Measurements from ENCODE around the gene PRDM1.
A peak's percentile ranks its signal among the peaks of the same experiment; 100 is the strongest.
"Not testable (repeated sequence)": the region's sequence is repeated elsewhere in the genome, so short reads cannot be mapped to it uniquely, and the experiment has no call there.

The PRDM1 gene

GRCh38 chr6:106134906-106135634 lies 48.9 kb downstream of the PRDM1 start:
- peak; percentile 61 for DNase-seq (ENCODE audit: insufficient read length, low spot score)
- no peak for FAIRE-seq

- no peak for DNase-seq (ENCODE audit: insufficient read length, low spot score)
- no peak for FAIRE-seq
Observed at GRCh38 chr6:106135911-106136571, 49.9 kb downstream of the PRDM1 start.

GRCh38 chr6:106136845-106137244 lies 50.7 kb downstream of the PRDM1 start:
- no peak for FAIRE-seq

GRCh38 chr6:106138151-106138550 lies 52.0 kb downstream of the PRDM1 start:
- FAIRE-seq, result no peak

More at GRCh38 chr6:106136845-106137244, 50.7 kb downstream of the PRDM1 start:
- DNase-seq (ENCODE audit: insufficient read length, low spot score), result no peak

DNA sequence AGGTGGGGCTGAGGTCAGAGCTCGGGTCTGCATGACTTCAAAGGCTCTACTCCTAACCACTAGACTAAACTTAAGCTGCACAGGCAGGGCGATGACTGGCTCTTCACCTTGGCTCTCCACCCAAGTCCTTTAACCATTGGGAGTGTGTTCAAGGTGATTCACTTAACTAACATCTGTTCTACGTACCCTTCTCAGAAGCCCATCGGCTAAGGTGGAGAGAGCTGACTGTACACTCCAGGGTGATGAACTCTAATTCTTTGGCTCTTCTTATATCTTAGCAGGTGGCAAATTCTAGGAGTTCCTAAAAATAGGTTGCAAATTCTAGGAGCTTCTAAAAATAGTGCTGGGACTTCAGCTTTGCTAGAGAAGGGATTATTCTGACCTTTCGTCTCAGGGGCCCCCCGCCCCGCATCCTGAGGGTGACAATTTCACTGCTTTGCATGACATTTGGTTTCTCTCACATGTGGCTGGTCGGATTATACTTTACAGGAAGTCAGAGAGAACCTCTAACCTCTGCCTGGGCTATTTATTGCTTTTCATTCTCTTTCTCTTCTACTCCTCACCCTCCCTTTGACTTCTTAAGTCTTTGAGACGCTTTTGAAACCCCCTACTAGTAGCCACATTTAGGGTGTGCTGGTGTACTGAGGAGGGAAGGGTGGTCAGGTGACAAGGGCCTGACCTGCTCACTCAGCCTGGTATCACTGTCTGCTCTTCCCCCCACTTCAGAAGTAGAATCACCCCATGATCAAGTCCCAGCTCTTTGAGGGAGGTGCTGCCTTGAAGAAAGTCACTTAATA lies 55.5 kb downstream of the PRDM1 start:
- FAIRE-seq, result no peak
- DNase-seq (ENCODE audit: insufficient read length, low spot score), result no peak

More at GRCh38 chr6:106138151-106138550, 52.0 kb downstream of the PRDM1 start:
- no peak for DNase-seq (ENCODE audit: insufficient read length, low spot score)

DNA sequence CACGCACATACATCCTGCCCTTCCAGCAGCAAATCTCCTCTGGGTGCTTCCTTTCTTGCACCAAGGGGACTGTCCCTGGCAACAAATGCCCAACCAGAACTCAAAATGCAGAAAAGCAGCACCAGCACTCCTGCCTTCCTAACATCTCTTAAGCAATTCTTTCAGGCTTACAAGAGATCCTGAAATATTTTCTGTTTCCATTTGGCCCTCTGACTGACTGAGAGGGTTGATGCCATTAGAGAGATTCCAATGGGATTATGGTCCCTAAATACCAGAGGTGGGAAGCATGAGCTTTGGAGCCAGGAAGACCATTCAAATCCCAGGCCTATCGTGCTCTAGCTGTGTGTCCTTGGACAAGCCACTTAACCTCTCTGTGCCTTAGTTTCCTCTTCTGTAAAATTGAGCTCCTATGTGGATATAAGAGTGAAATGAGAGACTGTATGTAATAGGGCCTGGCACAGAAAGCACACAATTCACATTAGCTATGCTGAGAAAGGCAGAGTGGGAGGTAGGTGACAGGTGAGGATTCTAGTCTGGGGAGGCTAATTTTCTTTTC lies 56.8 kb downstream of the PRDM1 start:
- no peak for FAIRE-seq

DNA sequence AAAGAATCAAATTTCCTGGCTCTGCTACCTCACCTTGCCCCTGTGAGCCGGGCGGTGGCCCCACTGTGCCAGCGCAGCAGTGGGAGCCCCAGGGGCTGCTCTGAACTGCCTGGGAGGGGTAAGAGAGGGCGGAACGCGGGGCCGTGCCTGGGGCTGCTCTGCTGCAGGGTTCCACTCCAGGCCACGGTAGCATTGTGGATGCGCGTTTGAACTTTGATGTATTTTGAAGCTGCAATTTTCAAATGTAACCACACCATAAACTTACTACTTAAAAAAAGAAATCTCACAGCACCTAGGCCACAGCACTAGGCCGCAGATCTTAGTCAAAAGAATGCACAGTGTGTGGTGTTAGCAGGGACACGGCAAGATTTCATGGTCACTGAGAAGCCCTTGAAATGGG lies 57.5 kb downstream of the PRDM1 start:
- no peak for FAIRE-seq
- DNase-seq (ENCODE audit: insufficient read length, low spot score), result no peak

More for the DNA sequence above, 56.8 kb downstream of the PRDM1 start:
- DNase-seq (ENCODE audit: insufficient read length, low spot score), result no peak

GRCh38 chr6:106145144-106145543 lies 59.0 kb downstream of the PRDM1 start:
- FAIRE-seq (no peak), DNase-seq (ENCODE audit: insufficient read length, low spot score) (no peak)

- DNase-seq (ENCODE audit: insufficient read length, low spot score) (no peak), FAIRE-seq (no peak)
Observed at GRCh38 chr6:106145741-106146227, 59.6 kb downstream of the PRDM1 start.

DNA sequence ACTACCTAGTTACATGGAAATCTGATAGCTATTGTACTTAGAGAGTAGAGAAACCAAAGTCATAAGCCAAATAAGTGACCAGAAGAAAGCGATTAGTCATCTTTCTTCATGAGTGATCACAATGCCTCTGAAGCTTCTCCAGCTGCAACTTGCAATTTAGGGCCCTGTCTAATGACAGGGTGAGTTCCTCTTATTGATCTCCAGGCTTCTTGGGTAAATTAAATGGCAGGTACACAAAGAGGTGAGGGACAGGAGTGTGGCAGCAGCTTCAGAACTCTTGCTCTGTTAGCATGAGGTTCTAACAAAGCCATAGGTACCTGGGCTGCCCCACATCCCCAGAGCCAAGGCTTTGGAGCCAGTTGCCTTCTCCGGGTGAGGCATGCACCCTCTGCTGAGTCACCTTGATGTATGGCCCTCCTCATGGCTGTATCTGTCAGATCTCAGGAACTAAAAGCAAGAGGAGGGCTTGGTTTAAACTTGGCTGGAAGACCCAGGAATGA lies 60.8 kb downstream of the PRDM1 start:
- FAIRE-seq (no peak), DNase-seq (ENCODE audit: insufficient read length, low spot score) (no peak)

DNA sequence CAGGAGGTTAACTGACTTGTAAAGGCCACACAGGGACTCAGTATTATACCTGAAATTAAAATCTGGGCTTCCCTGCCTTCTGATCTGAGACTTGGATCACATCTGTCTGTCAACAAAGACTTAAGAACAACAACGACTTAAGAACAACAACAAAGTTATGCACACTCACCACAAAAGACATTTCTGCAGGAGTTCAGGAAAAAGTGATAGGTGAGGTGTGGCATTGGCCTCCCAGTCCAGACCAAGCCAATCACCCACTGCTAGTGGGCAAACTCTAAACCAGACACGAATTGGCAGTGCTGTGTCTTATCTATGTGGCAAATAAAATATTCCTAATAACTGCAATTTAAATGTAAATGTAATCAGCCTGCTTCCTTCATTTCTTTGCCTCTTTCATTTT lies 61.3 kb downstream of the PRDM1 start:
- FAIRE-seq (no peak), DNase-seq (ENCODE audit: insufficient read length, low spot score) (no peak)

- FAIRE-seq (no peak), DNase-seq (ENCODE audit: insufficient read length, low spot score) (no peak)
Observed at GRCh38 chr6:106149472-106150069, 63.4 kb downstream of the PRDM1 start.

GRCh38 chr6:106152476-106152875 lies 66.3 kb downstream of the PRDM1 start:
- FAIRE-seq; DNase-seq (ENCODE audit: insufficient read length, low spot score): not testable (repeated sequence)

- FAIRE-seq, result no peak
Observed at GRCh38 chr6:106152952-106153351, 66.8 kb downstream of the PRDM1 start.

DNA sequence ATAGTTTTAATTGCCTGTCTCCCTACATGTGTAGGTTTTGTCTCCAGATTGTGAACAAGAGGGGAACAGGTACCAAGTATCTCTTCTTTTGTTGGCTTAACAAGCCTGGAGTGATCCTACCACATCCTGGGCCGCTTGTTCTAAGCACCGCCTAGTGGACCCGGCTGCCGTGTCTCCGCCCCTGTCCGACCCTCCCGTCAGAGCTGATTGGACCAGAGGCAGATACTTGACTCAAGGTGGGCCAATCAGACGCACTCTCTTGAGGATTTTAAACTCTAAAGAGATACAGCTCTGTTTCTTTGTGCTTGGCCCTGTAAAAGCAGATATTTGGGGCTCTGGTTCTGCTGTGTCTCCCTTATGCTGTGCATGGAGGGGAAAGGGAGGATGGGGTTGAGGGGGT lies 68.2 kb downstream of the PRDM1 start:
- FAIRE-seq (no peak), DNase-seq (ENCODE audit: insufficient read length, low spot score) (no peak)

More at GRCh38 chr6:106152952-106153351, 66.8 kb downstream of the PRDM1 start:
- no peak for DNase-seq (ENCODE audit: insufficient read length, low spot score)

GRCh38 chr6:106155219-106155830 lies 69.2 kb downstream of the PRDM1 start:
- FAIRE-seq (no peak), DNase-seq (ENCODE audit: insufficient read length, low spot score) (no peak)

- no peak for DNase-seq (ENCODE audit: insufficient read length, low spot score)
- FAIRE-seq, result no peak
Observed at GRCh38 chr6:106156413-106156812, 70.3 kb downstream of the PRDM1 start.

- FAIRE-seq (no peak), DNase-seq (ENCODE audit: insufficient read length, low spot score) (no peak)
Observed at GRCh38 chr6:106156863-106157262, 70.7 kb downstream of the PRDM1 start.

GRCh38 chr6:106158816-106159215 lies 72.7 kb downstream of the PRDM1 start:
- FAIRE-seq, result no peak
- DNase-seq (ENCODE audit: insufficient read length, low spot score), result no peak

Measured in HTR-8/SVneo (cell line).